NCI-H1694 (cell line): ENCODE data around the gene DENND4B.
"Not testable (repeated sequence)": the region's sequence is repeated elsewhere in the genome, so short reads cannot be mapped to it uniquely, and the experiment has no call there.

Experiments
- DNase-seq: peaks from one replicate; lab custom pipeline; 2025; lab: John Stamatoyannopoulos, UW

Gene DENND4B, protein sequence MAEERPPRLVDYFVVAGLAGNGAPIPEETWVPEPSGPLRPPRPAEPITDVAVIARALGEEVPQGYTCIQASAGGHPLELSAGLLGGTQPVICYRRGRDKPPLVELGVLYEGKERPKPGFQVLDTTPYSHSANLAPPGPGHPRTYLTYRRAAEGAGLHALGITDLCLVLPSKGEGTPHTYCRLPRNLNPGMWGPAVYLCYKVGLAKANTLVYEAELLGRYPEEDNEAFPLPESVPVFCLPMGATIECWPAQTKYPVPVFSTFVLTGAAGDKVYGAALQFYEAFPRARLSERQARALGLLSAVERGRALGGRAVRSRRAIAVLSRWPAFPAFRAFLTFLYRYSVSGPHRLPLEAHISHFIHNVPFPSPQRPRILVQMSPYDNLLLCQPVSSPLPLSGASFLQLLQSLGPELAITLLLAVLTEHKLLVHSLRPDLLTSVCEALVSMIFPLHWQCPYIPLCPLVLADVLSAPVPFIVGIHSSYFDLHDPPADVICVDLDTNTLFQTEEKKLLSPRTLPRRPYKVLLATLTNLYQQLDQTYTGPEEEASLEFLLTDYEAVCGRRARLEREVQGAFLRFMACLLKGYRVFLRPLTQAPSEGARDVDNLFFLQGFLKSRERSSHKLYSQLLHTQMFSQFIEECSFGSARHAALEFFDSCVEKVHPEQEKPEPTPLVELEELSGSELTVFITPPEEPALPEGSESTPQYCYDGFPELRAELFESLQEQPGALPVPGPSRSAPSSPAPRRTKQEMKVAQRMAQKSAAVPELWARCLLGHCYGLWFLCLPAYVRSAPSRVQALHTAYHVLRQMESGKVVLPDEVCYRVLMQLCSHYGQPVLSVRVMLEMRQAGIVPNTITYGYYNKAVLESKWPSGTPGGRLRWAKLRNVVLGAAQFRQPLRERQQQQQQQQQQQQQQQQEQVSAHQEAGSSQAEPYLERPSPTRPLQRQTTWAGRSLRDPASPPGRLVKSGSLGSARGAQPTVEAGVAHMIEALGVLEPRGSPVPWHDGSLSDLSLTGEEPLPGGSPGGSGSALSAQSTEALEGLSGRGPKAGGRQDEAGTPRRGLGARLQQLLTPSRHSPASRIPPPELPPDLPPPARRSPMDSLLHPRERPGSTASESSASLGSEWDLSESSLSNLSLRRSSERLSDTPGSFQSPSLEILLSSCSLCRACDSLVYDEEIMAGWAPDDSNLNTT (N-terminal part only)

GRCh38 chr1:153946622-153947241 is at the start of gene DENND4B:
TSS of gene DENND4B (minus strand) at chr1:153946718. CDS start at chr1:153944374, 2,344 bp downstream.
- peak; percentile 47 for DNase-seq

GRCh38 chr1:153995640-153996039 is 49.1 kb upstream of the DENND4B start:
- no peak for DNase-seq

DNA sequence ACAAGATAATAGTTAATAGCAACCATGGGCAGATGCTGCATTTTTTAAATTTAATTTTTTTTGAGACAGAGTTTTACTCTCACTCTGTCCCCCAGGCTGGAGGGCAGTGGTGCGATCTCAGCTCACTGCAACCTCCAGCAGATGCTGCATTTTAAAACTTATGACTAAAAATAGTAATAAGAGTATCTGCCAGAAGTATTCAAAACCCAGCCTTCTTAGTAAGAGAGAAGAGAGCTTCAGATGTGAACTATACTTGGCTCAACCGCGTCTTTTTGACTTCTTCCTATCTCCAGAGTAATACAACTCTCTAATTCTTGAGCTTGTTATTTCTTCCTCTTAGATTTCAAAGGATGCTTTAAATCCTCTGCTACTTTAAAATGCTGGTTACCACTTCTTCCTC is 48.7 kb upstream of the DENND4B start:
- DNase-seq: no peak

DNA sequence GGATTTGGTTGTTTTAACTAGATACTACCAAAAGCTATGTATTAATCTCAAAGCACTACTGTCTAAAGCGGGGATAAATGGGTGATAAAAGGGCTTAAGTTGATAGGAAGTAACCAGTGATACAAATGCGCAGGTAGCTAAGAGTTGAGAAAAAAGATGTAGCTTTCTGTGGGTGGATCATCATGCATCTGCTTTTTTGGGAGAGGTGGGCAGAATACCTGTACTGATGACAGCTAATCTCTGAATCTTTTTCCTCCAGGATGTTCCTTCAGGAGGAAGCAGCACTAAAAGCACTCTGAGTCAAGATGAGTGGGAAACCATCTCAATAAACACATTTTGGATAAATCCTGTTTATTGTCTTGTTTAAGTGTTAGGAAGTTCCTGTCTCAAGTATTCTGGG is 45.3 kb upstream of the DENND4B start:
- DNase-seq: no peak

- DNase-seq: no peak
Measured at GRCh38 chr1:153991151-153991630, 44.7 kb upstream of the DENND4B start.

DNA sequence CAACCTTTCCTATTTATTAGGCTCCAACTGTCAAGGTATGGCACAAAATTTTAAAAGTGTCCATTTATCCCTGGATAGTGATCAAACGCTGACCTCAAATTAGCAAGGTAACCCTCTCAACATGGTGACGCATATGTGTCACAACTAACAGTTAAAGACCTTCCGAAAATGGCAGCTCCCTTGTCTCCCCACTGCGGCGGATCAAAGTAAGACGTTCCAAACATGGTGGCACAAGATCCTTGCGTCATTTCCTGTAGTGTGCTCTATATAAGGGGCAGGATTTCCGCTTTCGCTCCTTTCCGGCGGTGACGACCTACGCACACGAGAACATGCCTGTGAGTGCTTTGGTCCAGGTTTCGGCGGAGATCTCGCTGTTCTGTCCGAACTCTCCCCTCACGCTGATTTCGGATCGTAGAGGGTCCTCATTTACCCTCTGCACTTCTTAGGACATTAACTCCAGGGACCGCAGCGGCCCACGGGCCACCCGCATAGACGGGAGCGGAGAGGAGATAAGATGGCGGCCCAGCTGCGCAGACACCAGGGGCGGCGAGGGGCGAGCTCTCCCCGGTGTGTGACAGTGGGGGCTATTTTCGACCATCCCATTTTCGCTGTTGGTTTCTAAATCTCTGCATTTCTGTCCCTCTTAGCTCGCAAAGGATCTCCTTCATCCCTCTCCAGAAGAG is 44.1 kb upstream of the DENND4B start, which contains the start of gene RPS27:
RPS27 (plus strand) TSS at position 295 of the 683 bp plus-strand sequence; CDS start at position 330, 35 bp downstream.
- peak; percentile 100 for DNase-seq

- no peak for DNase-seq
Measured at GRCh38 chr1:153987621-153988020, 41.1 kb upstream of the DENND4B start.

GRCh38 chr1:153985941-153986761 is 39.6 kb upstream of the DENND4B start, which contains the start of gene RAB13:
TSS of gene RAB13 (minus strand) at chr1:153986339. CDS start at chr1:153986236, 103 bp downstream.
- peak; percentile 70 for DNase-seq

DNA sequence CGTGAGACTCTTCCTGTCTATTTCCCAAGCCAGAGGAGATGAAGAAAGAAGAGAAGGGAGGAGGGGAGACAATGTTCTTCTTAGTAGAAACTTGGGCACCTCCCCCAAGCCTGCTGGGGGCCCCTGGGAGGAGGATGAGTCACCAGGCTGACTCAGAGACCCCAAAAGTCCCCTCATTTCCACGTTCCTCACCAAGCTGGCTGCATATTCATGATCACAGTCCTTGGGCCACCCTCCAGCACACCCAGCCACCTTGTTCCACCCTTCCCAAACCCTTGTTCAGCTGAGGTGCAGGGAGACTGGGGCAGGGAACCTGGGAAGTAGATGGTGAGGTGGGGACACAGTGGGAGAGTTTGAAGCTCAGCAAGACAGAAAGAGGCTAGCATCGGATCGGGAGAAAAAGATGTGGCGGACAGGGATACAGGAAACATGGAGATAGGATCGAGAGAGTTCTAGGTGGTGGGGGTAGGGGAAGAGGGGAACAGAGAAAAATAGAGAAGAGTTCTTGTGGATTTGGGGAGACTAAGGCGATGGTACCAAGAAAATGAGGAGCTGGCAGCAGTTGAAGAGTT is 38.9 kb upstream of the DENND4B start:
- DNase-seq: no peak

- no peak for DNase-seq
Measured at GRCh38 chr1:153984123-153984894, 37.8 kb upstream of the DENND4B start.

- not testable (repeated sequence) for DNase-seq
Measured at GRCh38 chr1:153981735-153982134, 35.2 kb upstream of the DENND4B start.

DNA sequence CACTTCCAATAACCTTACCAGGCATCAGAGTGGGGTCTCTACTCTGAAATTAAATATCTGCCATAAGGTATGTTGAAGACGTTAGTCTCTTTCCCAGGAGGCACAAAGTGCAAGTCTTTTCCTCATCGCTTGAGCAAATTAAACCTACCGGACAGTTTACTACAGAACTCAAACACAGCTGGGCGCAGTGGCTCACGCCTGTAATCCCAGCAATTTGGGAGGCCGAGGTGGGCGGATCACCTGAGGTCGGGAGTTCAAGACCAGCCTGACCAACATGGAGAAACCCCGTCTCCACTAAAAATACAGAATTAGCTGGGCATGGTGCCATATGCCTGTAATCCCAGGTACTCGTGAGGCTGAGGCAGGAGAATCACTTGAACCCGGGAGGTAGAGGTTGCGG is 32.6 kb upstream of the DENND4B start:
- not testable (repeated sequence) for DNase-seq

DNA sequence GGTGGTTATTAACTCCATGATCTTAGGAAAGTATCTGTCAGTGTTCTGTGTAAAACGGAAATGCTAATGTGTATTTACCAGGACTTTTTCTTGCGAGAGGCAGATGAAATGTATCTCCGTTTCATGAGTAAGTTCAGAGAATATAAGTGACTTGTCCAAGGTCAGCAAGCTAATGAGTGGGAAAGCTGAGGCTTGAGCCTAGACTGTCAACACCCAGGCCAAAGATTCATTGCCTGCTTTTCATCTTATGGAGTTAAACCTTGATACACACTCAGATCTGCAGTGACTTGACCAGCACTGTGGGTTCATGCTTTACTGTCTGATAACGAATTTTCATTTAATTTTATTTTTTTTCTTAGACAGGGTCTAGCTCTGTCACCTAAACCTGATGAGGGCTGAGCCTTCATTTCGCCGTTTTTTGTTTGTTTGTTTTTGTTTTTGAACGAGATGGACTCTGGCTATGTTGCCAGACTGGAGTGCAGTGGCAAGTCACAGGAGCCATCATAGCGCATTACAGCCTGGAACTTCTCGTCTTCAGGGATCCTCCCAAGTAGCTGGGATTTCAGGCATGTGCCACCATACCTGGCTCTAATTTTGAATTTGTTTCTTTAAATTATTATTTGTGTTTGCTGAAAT is 31.9 kb upstream of the DENND4B start:
- DNase-seq: no peak

GRCh38 chr1:153977250-153978240 is 31.0 kb upstream of the DENND4B start, which contains the start of gene JTB:
TSS of gene JTB (minus strand) at chr1:153977674. CDS start at chr1:153977252, 422 bp downstream.
- peak; percentile 92 for DNase-seq

GRCh38 chr1:153976819-153977249 is 30.3 kb upstream of the DENND4B start:
- no peak for DNase-seq

- DNase-seq: no peak
Measured at GRCh38 chr1:153973525-153973924, 27.0 kb upstream of the DENND4B start.

DNA sequence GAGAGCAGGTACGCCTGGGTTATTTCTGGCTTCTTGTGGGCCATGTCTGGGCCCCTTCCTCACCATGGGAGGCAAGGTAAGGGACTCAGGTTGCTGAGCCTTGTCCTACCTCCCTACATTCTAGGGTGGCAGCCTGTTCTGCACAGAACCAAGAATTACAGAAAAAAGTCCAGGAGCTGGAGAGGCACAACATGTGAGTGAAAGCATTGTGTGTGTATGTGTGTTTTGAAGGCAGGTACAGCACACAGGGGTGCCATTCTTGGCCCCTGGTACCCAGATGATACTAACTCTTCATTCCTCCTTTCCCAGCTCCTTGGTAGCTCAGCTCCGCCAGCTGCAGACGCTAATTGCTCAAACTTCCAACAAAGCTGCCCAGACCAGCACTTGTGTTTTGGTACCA is 26.6 kb upstream of the DENND4B start:
- no peak for DNase-seq
